ENCODE measurements around the gene UBE2O. TPM values are rescaled to one million over a fixed set of nuclear protein-coding genes. Genes with fewer than 3 reads are reported as not detected.

The UBE2O gene
- total RNA-seq, 1 experiment from 2014 or later: 68.9 TPM

DNA sequence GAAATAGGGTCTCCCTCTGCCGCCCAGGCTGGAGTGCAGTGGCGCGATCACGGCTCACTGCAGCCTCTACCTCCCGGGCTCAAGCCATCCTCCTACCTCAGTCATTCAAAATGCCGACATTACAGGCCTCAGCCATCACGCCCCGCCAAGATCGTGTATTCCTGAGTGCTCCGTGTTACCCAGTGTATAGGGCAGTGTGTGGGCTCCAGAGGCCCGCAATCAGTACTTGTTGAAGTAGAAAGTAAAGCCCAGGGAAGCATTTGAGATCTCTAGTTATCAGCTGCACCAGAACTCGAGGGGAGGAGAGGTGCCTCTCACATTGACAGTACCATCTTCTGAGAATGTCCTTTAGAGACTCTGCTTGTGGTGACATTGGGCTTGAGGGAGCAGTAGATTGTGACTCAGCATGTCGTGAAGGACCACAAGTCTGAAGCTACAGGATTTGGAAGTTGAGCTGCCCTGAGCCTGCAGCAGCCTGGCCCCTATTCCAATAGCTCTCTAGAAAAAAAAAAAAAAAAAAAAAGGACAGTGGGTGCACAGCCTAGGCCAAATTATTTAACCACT is 98.1 kb downstream of the UBE2O start (continued):
- TF ChIP-seq AFF4 (CRISPR knock-in tag; IDR thresholded peaks at IDR 0.05; ENCODE audit: borderline replicate concordance) (no peak), AR (CRISPR knock-in tag; IDR thresholded peaks at IDR 0.05) (no peak), CREM (CRISPR knock-in tag; IDR thresholded peaks at IDR 0.05) (no peak), ATF2 (CRISPR knock-in tag; IDR thresholded peaks at IDR 0.05; ENCODE audit: borderline replicate concordance, low read depth) (no peak), ESRRA (CRISPR knock-in tag; IDR thresholded peaks at IDR 0.05; ENCODE audit: borderline replicate concordance) (no peak), ETV6 (CRISPR knock-in tag; IDR thresholded peaks at IDR 0.05) (no peak), GTF2I (CRISPR knock-in tag; conservative IDR thresholded peaks at IDR 0.05) (no peak), CBFB (CRISPR knock-in tag; IDR thresholded peaks at IDR 0.05; ENCODE audit: low read depth) (no peak)
- TF ChIP-seq, protein P1, sequence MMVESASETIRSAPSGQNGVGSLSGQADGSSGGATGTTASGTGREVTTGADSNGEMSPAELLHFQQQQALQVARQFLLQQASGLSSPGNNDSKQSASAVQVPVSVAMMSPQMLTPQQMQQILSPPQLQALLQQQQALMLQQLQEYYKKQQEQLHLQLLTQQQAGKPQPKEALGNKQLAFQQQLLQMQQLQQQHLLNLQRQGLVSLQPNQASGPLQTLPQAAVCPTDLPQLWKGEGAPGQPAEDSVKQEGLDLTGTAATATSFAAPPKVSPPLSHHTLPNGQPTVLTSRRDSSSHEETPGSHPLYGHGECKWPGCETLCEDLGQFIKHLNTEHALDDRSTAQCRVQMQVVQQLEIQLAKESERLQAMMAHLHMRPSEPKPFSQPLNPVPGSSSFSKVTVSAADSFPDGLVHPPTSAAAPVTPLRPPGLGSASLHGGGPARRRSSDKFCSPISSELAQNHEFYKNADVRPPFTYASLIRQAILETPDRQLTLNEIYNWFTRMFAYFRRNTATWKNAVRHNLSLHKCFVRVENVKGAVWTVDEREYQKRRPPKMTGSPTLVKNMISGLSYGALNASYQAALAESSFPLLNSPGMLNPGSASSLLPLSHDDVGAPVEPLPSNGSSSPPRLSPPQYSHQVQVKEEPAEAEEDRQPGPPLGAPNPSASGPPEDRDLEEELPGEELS (CRISPR knock-in tag; IDR thresholded peaks at IDR 0.05): no peak

DNA sequence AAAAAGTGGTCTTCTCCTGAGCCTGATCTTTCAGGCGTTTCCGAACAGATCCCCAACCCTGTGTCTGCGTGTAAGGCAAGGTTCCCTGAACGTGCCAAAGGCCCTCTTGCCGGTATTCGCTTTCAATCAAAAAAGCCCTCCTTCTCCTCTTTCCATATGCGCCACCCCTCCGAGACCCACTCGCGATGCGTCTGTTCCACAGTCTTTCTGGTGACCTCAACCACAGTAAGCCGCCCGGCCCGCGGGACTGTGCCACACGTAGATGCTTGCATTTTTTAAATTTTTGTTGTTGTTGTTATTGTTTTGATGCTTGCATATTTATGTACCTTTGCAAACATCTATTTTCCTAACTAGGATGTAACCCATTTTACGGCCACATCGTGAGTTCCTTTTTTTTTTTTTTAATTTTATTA is 98.6 kb downstream of the UBE2O start:
- ChIA-PET CTCF (interaction anchor here (0.6 to 4.4 kb wide), 15 partner anchors 8 to 354 kb away, joined by 3 to 54 read pairs (median 5); partner anchors contain the start of genes CDK3 and SPHK1), POLR2A (interaction anchor here (0.8 to 2.1 kb wide), 5 partner anchors 11 to 86 kb away, joined by 3 to 10 read pairs (median 4); partner anchors contain the start of gene SPHK1)
- Mint-ChIP-seq H3K9me3 (no peaks in the 10 kb centered on the region), H3K27ac (peak overlapping the region; percentile 100), H3K36me3 (peaks cover 4% of the 10 kb centered on the region; the same call in 1 of the 2 replicates), H3K27me3 (ENCODE audit: low read depth) (no peaks in the 10 kb centered on the region), H3K4me3 (peak overlapping the region; percentile 95), H3K4me1 (peaks cover 27% of the 10 kb centered on the region)
- DNase-seq (ENCODE audit: low spot score) (no peak), ATAC-seq (no peak)
- TF ChIP-seq, protein P2, sequence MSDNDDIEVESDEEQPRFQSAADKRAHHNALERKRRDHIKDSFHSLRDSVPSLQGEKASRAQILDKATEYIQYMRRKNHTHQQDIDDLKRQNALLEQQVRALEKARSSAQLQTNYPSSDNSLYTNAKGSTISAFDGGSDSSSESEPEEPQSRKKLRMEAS (CRISPR knock-in tag; IDR thresholded peaks at IDR 0.05): no peak; the same call in 1 of the 2 replicates
- TF ChIP-seq SMAD3 (CRISPR knock-in tag; IDR thresholded peaks at IDR 0.05; ENCODE audit: borderline replicate concordance) (no peak), SP1 (CRISPR knock-in tag; conservative IDR thresholded peaks at IDR 0.05) (no peak), GRHL2 (CRISPR knock-in tag; IDR thresholded peaks at IDR 0.05; ENCODE audit: insufficient replicate concordance, severe bottlenecking) (no peak), GABPB1 (CRISPR knock-in tag; IDR thresholded peaks at IDR 0.05) (no peak), ZNF281 (CRISPR knock-in tag; IDR thresholded peaks at IDR 0.05) (no peak), OVOL2 (CRISPR knock-in tag; IDR thresholded peaks at IDR 0.05; ENCODE audit: borderline replicate concordance) (no peak), NR1H2 (CRISPR knock-in tag; IDR thresholded peaks at IDR 0.05) (no peak), E2F4 (CRISPR knock-in tag; IDR thresholded peaks at IDR 0.05; ENCODE audit: borderline replicate concordance, low read depth) (no peak)
- TF ChIP-seq, protein P3, sequence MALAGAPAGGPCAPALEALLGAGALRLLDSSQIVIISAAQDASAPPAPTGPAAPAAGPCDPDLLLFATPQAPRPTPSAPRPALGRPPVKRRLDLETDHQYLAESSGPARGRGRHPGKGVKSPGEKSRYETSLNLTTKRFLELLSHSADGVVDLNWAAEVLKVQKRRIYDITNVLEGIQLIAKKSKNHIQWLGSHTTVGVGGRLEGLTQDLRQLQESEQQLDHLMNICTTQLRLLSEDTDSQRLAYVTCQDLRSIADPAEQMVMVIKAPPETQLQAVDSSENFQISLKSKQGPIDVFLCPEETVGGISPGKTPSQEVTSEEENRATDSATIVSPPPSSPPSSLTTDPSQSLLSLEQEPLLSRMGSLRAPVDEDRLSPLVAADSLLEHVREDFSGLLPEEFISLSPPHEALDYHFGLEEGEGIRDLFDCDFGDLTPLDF (CRISPR knock-in tag; IDR thresholded peaks at IDR 0.05): no peak
